HL-60/S4 treated with retinoic acid at 250 ng/mL for 4 days and 3 days (cell line): ENCODE measurements around the gene ATIC.
"Not testable (repeated sequence)": the region's sequence is repeated elsewhere in the genome, so short reads cannot be mapped to it uniquely, and the experiment has no call there.

Experiments used
- in situ Hi-C: fragments of 300-500 bp; cut with MboI; formaldehyde crosslinking; loops from 2 replicates; pipeline ENCODE4 v1.7.0; 2022; ENCODE audit warnings: low sequenced_read_pairs

The ATIC gene

GRCh38 chr2:215311625-215312396, at the start of gene ATIC:
TSS of gene ATIC (plus strand) at chr2:215312059. CDS start at chr2:215312143, 84 bp downstream.
- in situ Hi-C loops, result no loop called here

GRCh38 chr2:215262303-215262702, 49.6 kb upstream of the ATIC start:
- in situ Hi-C loops, result no loop called here

GRCh38 chr2:215262741-215263362, 49.0 kb upstream of the ATIC start:
- in situ Hi-C loops, result no loop called here

- in situ Hi-C loops, result no loop called here
Observed at GRCh38 chr2:215264374-215264773, 47.5 kb upstream of the ATIC start.

- in situ Hi-C loops, result no loop called here
Observed at GRCh38 chr2:215269397-215270117, 42.3 kb upstream of the ATIC start.

- in situ Hi-C loops, result no loop called here
Observed at GRCh38 chr2:215270118-215270451, 41.8 kb upstream of the ATIC start.

- in situ Hi-C loops, result no loop called here
Observed at GRCh38 chr2:215271446-215271845, 40.4 kb upstream of the ATIC start.

- in situ Hi-C loops, result no loop called here
Observed at GRCh38 chr2:215272918-215273317, 38.9 kb upstream of the ATIC start.

- in situ Hi-C loops, result no loop called here
Observed at GRCh38 chr2:215274829-215275228, 37.0 kb upstream of the ATIC start.

- in situ Hi-C loops, result no loop called here
Observed at GRCh38 chr2:215275824-215276223, 36.0 kb upstream of the ATIC start.

- in situ Hi-C loops, result no loop called here
Observed at GRCh38 chr2:215277944-215278343, 33.9 kb upstream of the ATIC start.

GRCh38 chr2:215280326-215280725, 31.5 kb upstream of the ATIC start:
- in situ Hi-C loops, result no loop called here

- in situ Hi-C loops, result no loop called here
Observed at GRCh38 chr2:215283221-215283620, 28.6 kb upstream of the ATIC start.

- in situ Hi-C loops, result no loop called here
Observed at GRCh38 chr2:215286309-215286708, 25.6 kb upstream of the ATIC start.

GRCh38 chr2:215288112-215288815, 23.6 kb upstream of the ATIC start:
- in situ Hi-C loops, result no loop called here

- in situ Hi-C loops, result no loop called here
Observed at GRCh38 chr2:215290980-215291599, 20.8 kb upstream of the ATIC start.

GRCh38 chr2:215293879-215294278, 18.0 kb upstream of the ATIC start:
- in situ Hi-C loops, result no loop called here

GRCh38 chr2:215299337-215299859, 12.5 kb upstream of the ATIC start:
- in situ Hi-C loops, result no loop called here

- in situ Hi-C loops, result no loop called here
Observed at GRCh38 chr2:215301994-215302393, 9.9 kb upstream of the ATIC start.

GRCh38 chr2:215311259-215311624, 617 bp upstream of the ATIC start:
- in situ Hi-C loops, result not testable (repeated sequence)

GRCh38 chr2:215313255-215313613, 1.4 kb downstream of the ATIC start:
- in situ Hi-C loops, result no loop called here
